HCT116 (cell line): ENCODE data around the gene DDX1.

Source experiments
- FOSL1 ChIP-seq: IDR thresholded peaks from 2 replicates; pipeline ENCODE4 v1.6.1; 2012; ENCODE audit warnings: low read depth
- MAX ChIP-seq: IDR thresholded peaks from 2 replicates; pipeline ENCODE4 v1.6.1; 2012
- POLR2A ChIP-seq: IDR thresholded peaks from 2 replicates; pipeline ENCODE4 v1.7.0; 2011; ENCODE audit warnings: borderline replicate concordance; ENCODE audit not compliant: insufficient read depth, insufficient read length; ENCODE audit errors: extremely low read depth
- POLR2AphosphoS5 ChIP-seq: IDR thresholded peaks from 2 replicates; pipeline ENCODE4 v1.6.1; 2011; ENCODE audit warnings: mild to moderate bottlenecking, low read depth, low read length, moderate library complexity
- ZNF274 ChIP-seq: fragments of 200-500 bp; sonication (Bioruptor generic); IDR thresholded peaks from 2 replicates; pipeline ENCODE4 v1.6.1; 2014; ENCODE audit warnings: mild to moderate bottlenecking, low read depth, low read length, inconsistent platforms
- TF ChIP-seq, protein P1 (sequence below), 3 experiments: fragments of 200-600 bp in 1 of 3; sonication (generic) in 1 of 3; IDR thresholded peaks in 2 of 3; conservative IDR thresholded peaks in 1 of 3; 2 replicates each; pipeline ENCODE4 v1.5.1; 2012 to 2017; ENCODE audit warnings: low read depth in 2 of 3, low read length in 2 of 3, antibody characterized with exemption in 1 of 3, borderline replicate concordance in 1 of 3, control low read depth in 1 of 3, mild to moderate bottlenecking in 1 of 3, mixed read lengths in 1 of 3, mixed run types in 1 of 3, moderate library complexity in 1 of 3; ENCODE audit not compliant: insufficient read depth in 1 of 3

- TF ChIP-seq, protein P1, sequence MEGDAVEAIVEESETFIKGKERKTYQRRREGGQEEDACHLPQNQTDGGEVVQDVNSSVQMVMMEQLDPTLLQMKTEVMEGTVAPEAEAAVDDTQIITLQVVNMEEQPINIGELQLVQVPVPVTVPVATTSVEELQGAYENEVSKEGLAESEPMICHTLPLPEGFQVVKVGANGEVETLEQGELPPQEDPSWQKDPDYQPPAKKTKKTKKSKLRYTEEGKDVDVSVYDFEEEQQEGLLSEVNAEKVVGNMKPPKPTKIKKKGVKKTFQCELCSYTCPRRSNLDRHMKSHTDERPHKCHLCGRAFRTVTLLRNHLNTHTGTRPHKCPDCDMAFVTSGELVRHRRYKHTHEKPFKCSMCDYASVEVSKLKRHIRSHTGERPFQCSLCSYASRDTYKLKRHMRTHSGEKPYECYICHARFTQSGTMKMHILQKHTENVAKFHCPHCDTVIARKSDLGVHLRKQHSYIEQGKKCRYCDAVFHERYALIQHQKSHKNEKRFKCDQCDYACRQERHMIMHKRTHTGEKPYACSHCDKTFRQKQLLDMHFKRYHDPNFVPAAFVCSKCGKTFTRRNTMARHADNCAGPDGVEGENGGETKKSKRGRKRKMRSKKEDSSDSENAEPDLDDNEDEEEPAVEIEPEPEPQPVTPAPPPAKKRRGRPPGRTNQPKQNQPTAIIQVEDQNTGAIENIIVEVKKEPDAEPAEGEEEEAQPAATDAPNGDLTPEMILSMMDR (IDR thresholded peaks at IDR 0.05 in 2 of 3, conservative IDR thresholded peaks at IDR 0.05 in 1 of 3; ENCODE audit: borderline replicate concordance in 1 of 3, insufficient read depth in 1 of 3, low read depth in 2 of 3, low read length in 2 of 3): no peak
- TF ChIP-seq MAX (no peak), FOSL1 (no peak), POLR2A (no peak), ZNF274 (no peak), POLR2AphosphoS5 (no peak)
Measured at GRCh38 chr2:15641530-15641982, 49.9 kb downstream of the DDX1 start.
